ENCODE results near the gene TFEC.

Gene TFEC

DNA sequence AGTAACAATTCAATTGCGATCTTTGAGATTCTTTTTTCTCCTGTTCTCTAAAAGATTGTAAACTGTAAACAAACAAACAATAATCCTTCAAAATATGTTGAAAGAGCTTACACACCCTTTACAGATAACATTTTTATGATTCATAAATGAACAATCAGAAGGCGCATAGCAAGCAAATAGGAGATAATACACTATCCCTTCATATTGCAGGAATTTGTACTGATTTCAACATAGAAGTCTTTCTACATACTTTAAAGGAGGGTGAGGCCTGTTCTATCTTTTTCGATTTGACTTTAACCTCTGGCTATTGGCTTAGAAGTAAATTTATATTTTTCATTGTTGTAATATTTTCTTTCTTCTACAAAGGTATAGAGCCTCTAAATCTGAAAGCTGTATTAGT, 57.2 kb downstream of the TFEC start:
- TF ChIP-seq SUZ12 (IDR thresholded peaks at IDR 0.05; ENCODE audit: extremely low read depth, insufficient read depth, insufficient read length): no peak
- no peaks in the 10 kb centered on the region for H3K9me3 ChIP-seq (ENCODE audit: insufficient read depth, low read length)
- no peak overlapping the region for H3K4me3 ChIP-seq (ENCODE audit: insufficient read length, low read depth)
- H3K27me3 ChIP-seq (ENCODE audit: insufficient read depth, insufficient read length): no peaks in the 10 kb centered on the region
- no peak for DNase-seq (ENCODE audit: low read depth, low spot score)
- no peaks in the 10 kb centered on the region for H3K4me1 ChIP-seq (ENCODE audit: insufficient read depth, insufficient read length)
- no peaks in the 10 kb centered on the region for H3K36me3 ChIP-seq (ENCODE audit: insufficient read depth, insufficient read length, low read length)
- no peak overlapping the region for H3K9ac ChIP-seq (ENCODE audit: insufficient read length, low read depth)

DNA sequence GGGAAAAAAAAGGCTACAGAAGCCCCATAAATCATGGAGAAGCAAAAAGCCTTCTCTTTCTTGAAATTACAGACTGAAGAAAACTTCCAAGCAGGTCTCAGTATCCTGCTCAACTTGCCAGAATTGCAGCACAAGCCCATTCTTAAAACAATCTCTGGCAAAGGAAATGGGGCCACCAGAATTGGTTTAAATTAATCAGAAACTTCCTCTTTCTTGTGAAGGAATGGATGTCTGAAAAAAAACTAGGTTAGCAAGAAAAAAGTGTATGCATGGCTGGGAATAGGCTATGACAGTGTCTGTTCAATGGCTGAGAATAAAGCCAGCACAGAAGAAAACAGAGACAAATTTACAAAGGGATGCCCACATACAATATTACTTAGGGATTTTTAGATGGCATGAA, 59.1 kb downstream of the TFEC start:
- H3K9me3 ChIP-seq (ENCODE audit: insufficient read depth, low read length): no peaks in the 10 kb centered on the region
- DNase-seq (ENCODE audit: low read depth, low spot score): no peak
- no peak overlapping the region for H3K9ac ChIP-seq (ENCODE audit: insufficient read length, low read depth)
- no peak for TF ChIP-seq YY1 (IDR thresholded peaks at IDR 0.05; ENCODE audit: insufficient read depth, insufficient read length)
- TF ChIP-seq SUZ12 (IDR thresholded peaks at IDR 0.05; ENCODE audit: extremely low read depth, insufficient read depth, insufficient read length): no peak
- no peak for TF ChIP-seq ZNF274 (IDR thresholded peaks at IDR 0.05; ENCODE audit: low read depth, low read length)
- no peaks in the 10 kb centered on the region for H3K27me3 ChIP-seq (ENCODE audit: insufficient read depth, insufficient read length)
- no peaks in the 10 kb centered on the region for H3K36me3 ChIP-seq (ENCODE audit: insufficient read depth, insufficient read length, low read length)
- no peak overlapping the region for H3K4me3 ChIP-seq (ENCODE audit: insufficient read length, low read depth)
- no peaks in the 10 kb centered on the region for H3K4me1 ChIP-seq (ENCODE audit: insufficient read depth, insufficient read length)

DNA sequence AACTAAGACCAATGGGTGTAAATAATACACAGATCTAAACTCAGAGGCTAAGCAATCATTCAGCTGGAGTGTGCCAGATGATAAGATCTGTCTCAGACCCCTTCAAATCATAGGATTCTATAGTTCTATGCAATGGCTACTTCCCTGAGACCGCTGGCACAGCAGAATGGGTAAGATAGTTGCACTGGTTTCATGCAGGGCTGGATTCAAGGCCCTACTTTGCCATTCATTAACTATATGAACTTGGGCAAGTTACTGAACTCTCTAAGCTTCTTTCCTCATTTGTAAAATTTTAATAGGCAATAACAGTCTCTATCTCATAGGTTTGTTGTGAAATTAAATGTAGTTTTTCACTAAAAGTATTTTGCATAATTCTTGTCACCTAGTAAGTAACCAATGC, 62.0 kb downstream of the TFEC start:
- Histone ChIP-seq H3K4me3 (ENCODE audit: insufficient read length, low read depth) (no peak overlapping the region), H3K9ac (ENCODE audit: insufficient read length, low read depth) (no peak overlapping the region), H3K36me3 (ENCODE audit: insufficient read depth, insufficient read length, low read length) (no peaks in the 10 kb centered on the region), H3K27me3 (ENCODE audit: insufficient read depth, insufficient read length) (no peaks in the 10 kb centered on the region), H3K4me1 (ENCODE audit: insufficient read depth, insufficient read length) (no peaks in the 10 kb centered on the region), H3K9me3 (ENCODE audit: insufficient read depth, low read length) (no peaks in the 10 kb centered on the region)
- TF ChIP-seq SUZ12 (IDR thresholded peaks at IDR 0.05; ENCODE audit: extremely low read depth, insufficient read depth, insufficient read length): no peak
- TF ChIP-seq ZNF274 (IDR thresholded peaks at IDR 0.05; ENCODE audit: low read depth, low read length): no peak
- no peak for TF ChIP-seq YY1 (IDR thresholded peaks at IDR 0.05; ENCODE audit: insufficient read depth, insufficient read length)
- no peak for DNase-seq (ENCODE audit: low read depth, low spot score)

DNA sequence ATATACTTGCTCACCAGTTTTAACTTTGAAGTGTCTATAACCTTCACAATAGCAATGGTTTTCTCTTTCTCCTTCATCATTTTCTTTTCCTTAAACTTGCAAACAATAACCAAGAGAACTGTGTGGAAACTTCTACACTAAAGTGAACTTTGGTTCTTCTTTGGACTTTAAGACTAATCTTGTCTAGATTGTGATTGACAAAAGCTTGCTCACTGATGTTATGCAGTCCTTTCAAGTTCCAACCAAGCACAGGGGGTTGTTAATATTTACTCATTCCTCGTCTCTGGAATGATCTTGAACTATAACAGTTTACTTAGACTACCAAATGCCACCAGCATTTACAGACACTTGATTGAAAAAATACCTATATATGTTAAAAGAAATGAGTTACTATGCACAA, 62.4 kb downstream of the TFEC start:
- no peaks in the 10 kb centered on the region for H3K36me3 ChIP-seq (ENCODE audit: insufficient read depth, insufficient read length, low read length)
- no peak for DNase-seq (ENCODE audit: low read depth, low spot score)
- no peak overlapping the region for H3K4me3 ChIP-seq (ENCODE audit: insufficient read length, low read depth)
- no peaks in the 10 kb centered on the region for H3K27me3 ChIP-seq (ENCODE audit: insufficient read depth, insufficient read length)
- no peaks in the 10 kb centered on the region for H3K9me3 ChIP-seq (ENCODE audit: insufficient read depth, low read length)
- no peak overlapping the region for H3K9ac ChIP-seq (ENCODE audit: insufficient read length, low read depth)
- H3K4me1 ChIP-seq (ENCODE audit: insufficient read depth, insufficient read length): no peaks in the 10 kb centered on the region
- no peak for TF ChIP-seq ZNF274 (IDR thresholded peaks at IDR 0.05; ENCODE audit: low read depth, low read length)
- no peak for TF ChIP-seq SUZ12 (IDR thresholded peaks at IDR 0.05; ENCODE audit: extremely low read depth, insufficient read depth, insufficient read length)
- TF ChIP-seq YY1 (IDR thresholded peaks at IDR 0.05; ENCODE audit: insufficient read depth, insufficient read length): no peak

DNA sequence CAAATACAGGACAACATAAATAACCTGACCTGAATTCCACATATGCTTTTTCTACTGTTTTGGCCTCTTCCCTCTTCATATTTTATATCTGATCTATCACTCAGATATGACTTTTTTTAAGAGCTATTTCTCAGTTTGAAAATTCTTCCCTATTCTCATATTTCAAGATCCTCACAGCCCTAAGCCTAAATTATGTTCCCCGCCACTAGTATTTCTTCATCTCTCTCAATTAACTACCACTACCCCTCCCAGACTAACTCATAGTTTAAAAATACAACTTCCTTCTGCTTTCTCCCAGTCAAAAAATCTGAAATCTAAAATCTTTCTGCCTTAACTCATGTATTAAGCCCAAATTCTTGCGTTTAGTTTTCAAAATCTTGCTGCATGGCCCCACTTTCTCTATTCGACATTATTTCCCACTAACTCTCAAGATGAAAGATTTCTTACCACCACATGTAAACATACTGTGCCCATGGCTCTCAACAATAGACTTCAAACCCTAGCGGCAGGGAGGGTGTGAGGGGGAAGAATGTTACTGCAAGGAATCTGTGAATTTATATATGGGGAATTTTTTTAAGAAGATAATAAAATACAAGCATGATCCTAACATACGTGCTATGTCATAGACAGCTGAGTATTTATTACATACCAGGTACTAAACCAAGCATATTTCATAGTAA, 64.6 kb downstream of the TFEC start:
- Histone ChIP-seq H3K4me3 (ENCODE audit: insufficient read length, low read depth) (no peak overlapping the region), H3K9me3 (ENCODE audit: insufficient read depth, low read length) (no peaks in the 10 kb centered on the region), H3K36me3 (ENCODE audit: insufficient read depth, insufficient read length, low read length) (no peaks in the 10 kb centered on the region), H3K27me3 (ENCODE audit: insufficient read depth, insufficient read length) (no peaks in the 10 kb centered on the region), H3K9ac (ENCODE audit: insufficient read length, low read depth) (no peak overlapping the region), H3K4me1 (ENCODE audit: insufficient read depth, insufficient read length) (no peaks in the 10 kb centered on the region)
- TF ChIP-seq YY1 (IDR thresholded peaks at IDR 0.05; ENCODE audit: insufficient read depth, insufficient read length) (no peak), SUZ12 (IDR thresholded peaks at IDR 0.05; ENCODE audit: extremely low read depth, insufficient read depth, insufficient read length) (no peak), ZNF274 (IDR thresholded peaks at IDR 0.05; ENCODE audit: low read depth, low read length) (no peak)
- DNase-seq (ENCODE audit: low read depth, low spot score): no peak

DNA sequence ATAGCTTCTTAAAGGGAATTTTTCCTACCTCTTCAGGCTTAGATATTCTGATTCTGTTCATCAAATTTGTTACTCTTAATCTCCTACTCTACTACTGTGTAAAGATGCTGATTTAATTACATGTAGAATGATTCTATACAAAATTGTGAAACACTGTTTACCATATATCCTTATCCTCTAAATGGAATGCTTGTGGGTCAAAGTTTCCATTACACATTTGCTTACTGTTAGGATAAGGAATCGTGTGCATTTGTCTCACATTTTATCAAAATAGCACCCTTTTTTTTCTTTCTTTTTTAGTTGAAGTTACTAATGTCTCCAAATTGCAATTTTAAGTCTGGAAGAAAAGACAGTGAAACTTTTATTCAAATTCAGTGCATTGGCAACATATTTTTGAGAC, 65.3 kb downstream of the TFEC start:
- DNase-seq (ENCODE audit: low read depth, low spot score): no peak
- Histone ChIP-seq H3K27me3 (ENCODE audit: insufficient read depth, insufficient read length) (no peaks in the 10 kb centered on the region), H3K4me3 (ENCODE audit: insufficient read length, low read depth) (no peak overlapping the region), H3K9me3 (ENCODE audit: insufficient read depth, low read length) (no peaks in the 10 kb centered on the region), H3K9ac (ENCODE audit: insufficient read length, low read depth) (no peak overlapping the region), H3K4me1 (ENCODE audit: insufficient read depth, insufficient read length) (no peaks in the 10 kb centered on the region), H3K36me3 (ENCODE audit: insufficient read depth, insufficient read length, low read length) (no peaks in the 10 kb centered on the region)
- TF ChIP-seq SUZ12 (IDR thresholded peaks at IDR 0.05; ENCODE audit: extremely low read depth, insufficient read depth, insufficient read length) (no peak), ZNF274 (IDR thresholded peaks at IDR 0.05; ENCODE audit: low read depth, low read length) (no peak), YY1 (IDR thresholded peaks at IDR 0.05; ENCODE audit: insufficient read depth, insufficient read length) (no peak)

DNA sequence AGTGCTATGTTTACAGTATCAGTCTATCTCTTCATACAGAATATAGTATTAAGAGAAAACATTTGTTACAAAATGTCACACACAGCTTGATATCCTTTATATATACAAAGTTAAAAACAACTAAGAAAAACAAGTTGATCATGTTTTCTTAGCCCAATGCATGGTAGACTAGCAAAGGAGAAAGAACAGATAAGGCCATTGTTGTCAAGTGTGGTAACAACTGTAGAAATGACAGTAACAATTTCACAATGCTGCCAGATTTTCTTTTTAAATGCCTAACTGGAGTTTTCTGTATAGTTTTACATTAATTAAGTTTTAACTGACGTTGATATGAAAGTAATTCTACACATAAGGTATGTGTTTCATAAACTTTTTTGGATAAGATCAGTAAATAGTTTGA, 65.8 kb downstream of the TFEC start:
- no peak overlapping the region for H3K4me3 ChIP-seq (ENCODE audit: insufficient read length, low read depth)
- no peaks in the 10 kb centered on the region for H3K36me3 ChIP-seq (ENCODE audit: insufficient read depth, insufficient read length, low read length)
- no peak for TF ChIP-seq SUZ12 (IDR thresholded peaks at IDR 0.05; ENCODE audit: extremely low read depth, insufficient read depth, insufficient read length)
- TF ChIP-seq YY1 (IDR thresholded peaks at IDR 0.05; ENCODE audit: insufficient read depth, insufficient read length): no peak
- no peak for TF ChIP-seq ZNF274 (IDR thresholded peaks at IDR 0.05; ENCODE audit: low read depth, low read length)
- DNase-seq (ENCODE audit: low read depth, low spot score): no peak
- no peaks in the 10 kb centered on the region for H3K9me3 ChIP-seq (ENCODE audit: insufficient read depth, low read length)
- no peaks in the 10 kb centered on the region for H3K4me1 ChIP-seq (ENCODE audit: insufficient read depth, insufficient read length)
- no peaks in the 10 kb centered on the region for H3K27me3 ChIP-seq (ENCODE audit: insufficient read depth, insufficient read length)
- no peak overlapping the region for H3K9ac ChIP-seq (ENCODE audit: insufficient read length, low read depth)
